ENCODE measurements around the gene BRAT1. TPM values are rescaled to one million over a fixed set of nuclear protein-coding genes. Genes with fewer than 3 reads are reported as not detected.
"Not testable (repeated sequence)": the region's sequence is repeated elsewhere in the genome, so short reads cannot be mapped to it uniquely, and the experiment has no call there.

The BRAT1 gene
- total and polyA plus RNA-seq, 4 experiments from 2014 or later = 24.2 to 42.4 (median 39.2) TPM

DNA sequence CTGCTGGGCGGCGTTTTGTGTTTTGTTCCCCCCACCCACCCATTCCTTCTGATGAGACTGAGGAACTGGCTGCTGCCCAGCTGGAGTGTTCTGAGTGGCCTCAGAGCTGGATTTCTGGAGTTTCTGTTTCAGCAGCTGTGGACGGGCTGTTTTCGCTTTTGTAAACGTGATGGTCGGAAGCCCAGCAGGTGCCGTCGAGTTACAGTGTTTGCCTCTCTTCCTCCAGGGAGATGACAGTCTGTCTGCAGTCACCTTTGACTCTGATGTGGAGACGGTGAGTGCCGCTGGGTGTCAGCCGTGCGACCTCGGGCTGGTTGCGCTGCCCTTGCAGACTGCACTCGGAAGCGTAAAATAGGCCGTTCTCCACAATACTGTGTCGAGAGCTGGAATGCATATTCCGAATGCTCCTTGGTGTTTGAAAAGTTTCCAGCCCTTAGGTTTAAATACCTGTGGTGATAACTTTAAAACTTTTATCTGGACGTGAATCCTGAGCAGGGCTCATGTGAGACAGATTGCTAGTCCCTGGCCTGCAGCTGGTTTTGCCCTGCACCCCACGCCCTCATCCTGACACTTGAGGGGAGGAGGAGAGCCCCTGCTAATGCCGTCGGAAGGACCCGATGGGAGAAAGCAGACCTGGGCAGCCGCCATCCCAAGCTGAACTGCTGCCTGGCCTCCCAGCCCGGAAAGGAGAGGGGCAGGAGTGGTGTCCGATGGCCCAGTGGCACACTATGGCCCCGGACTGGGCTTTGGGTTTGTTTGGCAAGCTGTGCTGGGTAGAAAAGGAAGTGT is 11.8 kb upstream of the BRAT1 start:
- H3K9me3 ChIP-seq (ENCODE audit: control insufficient read depth in 1 of 2, low read length in 2 of 2) = no peaks in the 10 kb centered on the region
- no peaks in the 10 kb centered on the region for H3K9me3 Mint-ChIP-seq
- H3K4me1 ChIP-seq (ENCODE audit: insufficient read depth, low read length) = peaks cover 7% of the 10 kb centered on the region
- H3K36me3 Mint-ChIP-seq = peaks cover 2 to 3% of the 10 kb centered on the region in 2 donors
- H3K4me1 Mint-ChIP-seq = peaks cover 8 to 15% (median 10%) of the 10 kb centered on the region in 4 donors
- ChIA-PET CTCF (ENCODE audit: partially characterized antibody) (interaction anchor here (0.6 to 2.5 kb wide), 3 partner anchors 29 to 142 kb away, joined by 3 to 11 read pairs (median 8); no protein-coding TSS in a partner anchor), POLR2A (ENCODE audit: partially characterized antibody) (interaction anchor here (0.8 to 1.5 kb wide), 5 partner anchors 45 to 58 kb away, joined by 3 read pairs; no protein-coding TSS in a partner anchor)
- no peak overlapping the region for H3K4me3 ChIP-seq (ENCODE audit: low read length in 2 of 2)
- DNase-seq = peak in 3 of 5 donors; percentile 30 to 42 (median 32)
- H3K4me3 Mint-ChIP-seq = peak overlapping the region in 7 of 8 donors; percentile 47 to 81 (median 55)
- H3K27me3 Mint-ChIP-seq = no peaks in the 10 kb centered on the region
- intact Hi-C loops (cut with micrococcal nuclease) = no loop called here
- no peaks in the 10 kb centered on the region for H3K27me3 ChIP-seq (ENCODE audit: insufficient read depth, low read length)
- H3K27ac Mint-ChIP-seq = peak overlapping the region in 3 of 7 donors; percentile 35 to 86 (median 50)
- H3K36me3 ChIP-seq (ENCODE audit: insufficient read depth, low read length) = no peaks in the 10 kb centered on the region
- H3K27ac ChIP-seq (ENCODE audit: low read depth, low read length) = no peak overlapping the region

DNA sequence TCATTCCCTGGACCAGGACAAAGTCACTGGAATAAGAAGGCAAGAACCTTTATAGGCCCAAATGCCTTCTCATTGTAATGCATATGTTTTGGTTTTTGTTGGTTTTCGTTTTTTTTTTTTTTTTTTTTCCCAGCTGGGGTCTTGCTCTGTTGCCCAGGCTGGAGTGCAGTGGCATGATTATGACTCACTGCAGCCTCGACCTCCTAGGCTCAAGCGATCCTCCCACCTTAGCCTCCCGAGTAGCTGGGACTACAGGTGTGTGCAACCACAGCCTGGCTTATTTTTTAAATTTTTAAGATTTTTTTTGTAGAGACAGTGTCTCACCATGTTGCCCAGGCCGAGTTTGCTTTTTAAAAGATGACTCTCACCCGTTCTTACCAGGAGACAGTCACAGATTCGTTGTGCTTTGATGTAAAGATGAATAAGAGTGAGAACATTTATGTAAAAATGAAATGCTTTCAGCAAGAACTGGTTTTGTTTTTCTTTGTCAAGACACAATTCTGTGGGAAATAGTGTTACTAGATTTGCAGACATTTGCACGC is 11.1 kb upstream of the BRAT1 start:
- intact Hi-C loops (cut with micrococcal nuclease) = no loop called here
- Histone ChIP-seq H3K4me3 (ENCODE audit: low read length in 2 of 2) (no peak overlapping the region), H3K4me1 (ENCODE audit: insufficient read depth, low read length) (peaks cover 7% of the 10 kb centered on the region), H3K27ac (ENCODE audit: low read depth, low read length) (no peak overlapping the region), H3K27me3 (ENCODE audit: insufficient read depth, low read length) (no peaks in the 10 kb centered on the region), H3K36me3 (ENCODE audit: insufficient read depth, low read length) (no peaks in the 10 kb centered on the region), H3K9me3 (ENCODE audit: control insufficient read depth in 1 of 2, low read length in 2 of 2) (no peaks in the 10 kb centered on the region)
- DNase-seq = no peak
- Mint-ChIP-seq H3K27me3 (no peaks in the 10 kb centered on the region), H3K4me3 (peak overlapping the region in 6 of 8 donors; percentile 47 to 81 (median 54)), H3K36me3 (peaks cover 2 to 3% of the 10 kb centered on the region in 2 donors), H3K4me1 (peaks cover 8 to 15% (median 10%) of the 10 kb centered on the region in 4 donors), H3K9me3 (no peaks in the 10 kb centered on the region), H3K27ac (peak overlapping the region in 2 of 7 donors; percentile 35 to 86)
- POLR2A ChIA-PET (ENCODE audit: partially characterized antibody) = interaction anchor here (1.0 to 1.5 kb wide), 3 partner anchors 44 to 55 kb away, joined by 3 read pairs; no protein-coding TSS in a partner anchor
- CTCF ChIA-PET (ENCODE audit: partially characterized antibody) = interaction anchor here (0.6 to 2.5 kb wide), 7 partner anchors 30 to 1355 kb away, joined by 3 to 11 read pairs (median 3); no protein-coding TSS in a partner anchor

DNA sequence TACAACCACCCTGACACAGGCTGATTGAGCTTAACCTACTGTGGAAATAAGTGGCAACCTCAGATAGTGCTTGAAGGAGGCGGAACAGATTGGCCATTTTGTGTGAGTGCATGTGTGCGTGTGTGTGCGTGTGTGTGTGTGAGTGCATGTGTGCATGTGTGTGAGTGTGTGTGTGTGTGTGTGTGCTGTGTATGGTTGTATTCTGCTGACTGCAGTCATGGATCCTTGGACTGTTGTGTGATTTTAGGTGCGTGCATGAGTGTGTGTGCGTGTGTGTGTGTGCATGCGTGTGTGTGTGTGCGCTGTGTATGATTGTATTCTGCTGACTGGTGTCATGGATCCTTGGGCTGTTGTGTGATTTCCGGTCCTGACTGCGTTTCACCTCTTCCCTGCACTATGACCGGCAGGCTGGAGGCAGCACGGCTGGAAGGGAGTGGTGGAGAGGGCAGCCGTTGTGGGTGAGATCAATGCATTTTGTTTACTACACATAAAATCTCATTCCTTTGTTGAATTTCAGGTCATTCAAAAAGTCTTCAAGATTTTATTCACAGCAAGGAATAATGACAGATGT is 9.7 kb upstream of the BRAT1 start:
- Histone ChIP-seq H3K27me3 (ENCODE audit: insufficient read depth, low read length) (no peaks in the 10 kb centered on the region), H3K27ac (ENCODE audit: low read depth, low read length) (no peak overlapping the region), H3K9me3 (ENCODE audit: control insufficient read depth in 1 of 2, low read length in 2 of 2) (no peaks in the 10 kb centered on the region), H3K4me3 (ENCODE audit: low read length in 2 of 2) (no peak overlapping the region), H3K4me1 (ENCODE audit: insufficient read depth, low read length) (peaks cover 9% of the 10 kb centered on the region), H3K36me3 (ENCODE audit: insufficient read depth, low read length) (no peaks in the 10 kb centered on the region)
- H3K27ac Mint-ChIP-seq = peak overlapping the region in 1 of 7 donors; percentile 62
- intact Hi-C loops (cut with micrococcal nuclease) = no loop called here
- no peaks in the 10 kb centered on the region for H3K27me3 Mint-ChIP-seq
- no peak overlapping the region for H3K4me3 Mint-ChIP-seq
- no peaks in the 10 kb centered on the region for H3K9me3 Mint-ChIP-seq
- peaks cover 8 to 16% (median 10%) of the 10 kb centered on the region in 4 donors for H3K4me1 Mint-ChIP-seq
- CTCF ChIA-PET (ENCODE audit: partially characterized antibody) = no interaction called here
- POLR2A ChIA-PET (ENCODE audit: partially characterized antibody) = no interaction called here
- no peak for DNase-seq
- H3K36me3 Mint-ChIP-seq = peaks cover under 1 to 3% of the 10 kb centered on the region in 2 donors

DNA sequence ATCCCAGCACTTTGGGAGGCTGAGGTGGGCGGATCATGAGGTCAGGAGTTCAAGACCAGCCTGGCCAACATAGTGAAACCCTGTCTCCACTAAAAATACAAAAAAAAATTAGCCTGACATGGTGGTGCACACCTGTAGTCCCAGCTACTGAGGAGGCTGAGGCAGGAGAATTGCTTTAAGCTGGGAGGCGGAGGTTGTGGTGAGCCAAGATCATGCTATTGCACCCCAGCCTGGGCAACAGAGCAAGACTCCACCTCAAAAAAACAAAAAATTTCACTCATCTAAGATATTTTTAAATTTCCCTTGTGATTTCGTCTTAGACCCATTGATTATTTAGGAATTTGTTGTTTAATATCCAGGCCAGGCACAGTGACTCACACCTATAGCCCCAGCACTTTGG is 8.6 kb upstream of the BRAT1 start:
- H3K36me3 Mint-ChIP-seq; H3K36me3 ChIP-seq (ENCODE audit: insufficient read depth, low read length); H3K9me3 ChIP-seq (ENCODE audit: control insufficient read depth in 1 of 2, low read length in 2 of 2); H3K9me3 Mint-ChIP-seq; intact Hi-C loops (cut with micrococcal nuclease); H3K4me3 ChIP-seq (ENCODE audit: low read length in 2 of 2); H3K27me3 Mint-ChIP-seq; H3K4me3 Mint-ChIP-seq; DNase-seq; H3K27me3 ChIP-seq (ENCODE audit: insufficient read depth, low read length); H3K27ac Mint-ChIP-seq; H3K27ac ChIP-seq (ENCODE audit: low read depth, low read length): not testable (repeated sequence)
- CTCF ChIA-PET (ENCODE audit: partially characterized antibody) = interaction anchor here (0.6 kb wide), 1 partner anchor 137 kb away, joined by 3 read pairs; no protein-coding TSS in a partner anchor
- peaks cover 9 to 20% (median 13%) of the 10 kb centered on the region in 4 donors for H3K4me1 Mint-ChIP-seq
- POLR2A ChIA-PET (ENCODE audit: partially characterized antibody) = interaction anchor here (1.3 kb wide), 1 partner anchor 42 kb away, joined by 4 read pairs; no protein-coding TSS in a partner anchor
- H3K4me1 ChIP-seq (ENCODE audit: insufficient read depth, low read length) = peaks cover 17% of the 10 kb centered on the region

DNA sequence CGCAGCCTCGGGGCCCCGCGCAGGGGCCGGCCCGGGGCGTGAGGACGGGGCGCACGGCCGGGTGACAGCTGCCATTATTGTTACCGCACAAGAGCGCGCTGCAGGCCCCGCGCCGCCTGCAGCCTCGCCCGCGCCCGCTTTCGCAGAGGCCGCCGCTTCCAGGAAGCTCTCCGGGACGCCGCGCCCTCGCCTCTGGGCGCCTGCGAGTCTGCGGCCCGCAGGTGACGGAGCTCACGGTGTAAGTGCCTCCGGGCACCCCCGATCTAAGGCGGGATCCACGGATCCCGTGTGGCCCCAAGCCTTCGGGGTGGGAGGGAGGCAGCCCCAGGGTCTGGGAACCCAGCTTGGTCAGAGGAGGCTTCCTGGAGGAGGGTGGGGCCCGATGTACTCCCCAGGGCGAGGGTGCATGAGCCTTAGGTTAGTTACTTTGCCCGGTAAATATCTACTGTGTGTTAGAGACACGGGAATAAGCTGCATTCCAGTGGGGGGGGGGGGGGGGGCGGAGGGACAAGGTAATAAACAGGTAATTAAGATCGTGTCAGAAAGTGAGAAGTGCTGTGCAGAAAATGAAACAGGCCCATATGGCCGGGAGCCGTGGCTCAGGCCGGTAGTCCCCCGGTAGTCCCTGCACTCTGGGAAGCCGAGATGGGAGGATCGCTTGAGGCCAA is 4.1 kb upstream of the BRAT1 start:
- no peaks in the 10 kb centered on the region for H3K9me3 ChIP-seq (ENCODE audit: control insufficient read depth in 1 of 2, low read length in 2 of 2)
- peak overlapping the region; percentile 50 for H3K27ac ChIP-seq (ENCODE audit: low read depth, low read length)
- Mint-ChIP-seq H3K4me1 (peaks cover 6 to 26% (median 18%) of the 10 kb centered on the region in 4 donors), H3K9me3 (no peaks in the 10 kb centered on the region), H3K4me3 (peak overlapping the region; percentile 65 to 82 (median 78)), H3K36me3 (peaks cover 0 to 1% of the 10 kb centered on the region in 2 donors), H3K27ac (peak overlapping the region in 5 of 7 donors; percentile 42 to 84 (median 50)), H3K27me3 (no peaks in the 10 kb centered on the region)
- peak in 1 of 5 donors; percentile 46 for DNase-seq
- H3K4me3 ChIP-seq (ENCODE audit: low read length in 2 of 2) = peak overlapping the region; percentile 14 to 63
- intact Hi-C loops (cut with micrococcal nuclease) = loop anchor here (5.0 kb wide), 3 partner anchors 82 to 157 kb away; partner anchors contain the start of genes CHST12 and GRIFIN
- POLR2A ChIA-PET (ENCODE audit: partially characterized antibody) = interaction anchor here (0.6 to 2.3 kb wide), 12 partner anchors 9 to 151 kb away, joined by 3 to 17 read pairs (median 3); partner anchors contain the start of gene LFNG
- H3K27me3 ChIP-seq (ENCODE audit: insufficient read depth, low read length) = no peaks in the 10 kb centered on the region
- CTCF ChIA-PET (ENCODE audit: partially characterized antibody) = interaction anchor here (1.1 kb wide), 1 partner anchor 79 kb away, joined by 3 read pairs; no protein-coding TSS in a partner anchor
- H3K36me3 ChIP-seq (ENCODE audit: insufficient read depth, low read length) = no peaks in the 10 kb centered on the region
- H3K4me1 ChIP-seq (ENCODE audit: insufficient read depth, low read length) = peaks cover 30% of the 10 kb centered on the region

DNA sequence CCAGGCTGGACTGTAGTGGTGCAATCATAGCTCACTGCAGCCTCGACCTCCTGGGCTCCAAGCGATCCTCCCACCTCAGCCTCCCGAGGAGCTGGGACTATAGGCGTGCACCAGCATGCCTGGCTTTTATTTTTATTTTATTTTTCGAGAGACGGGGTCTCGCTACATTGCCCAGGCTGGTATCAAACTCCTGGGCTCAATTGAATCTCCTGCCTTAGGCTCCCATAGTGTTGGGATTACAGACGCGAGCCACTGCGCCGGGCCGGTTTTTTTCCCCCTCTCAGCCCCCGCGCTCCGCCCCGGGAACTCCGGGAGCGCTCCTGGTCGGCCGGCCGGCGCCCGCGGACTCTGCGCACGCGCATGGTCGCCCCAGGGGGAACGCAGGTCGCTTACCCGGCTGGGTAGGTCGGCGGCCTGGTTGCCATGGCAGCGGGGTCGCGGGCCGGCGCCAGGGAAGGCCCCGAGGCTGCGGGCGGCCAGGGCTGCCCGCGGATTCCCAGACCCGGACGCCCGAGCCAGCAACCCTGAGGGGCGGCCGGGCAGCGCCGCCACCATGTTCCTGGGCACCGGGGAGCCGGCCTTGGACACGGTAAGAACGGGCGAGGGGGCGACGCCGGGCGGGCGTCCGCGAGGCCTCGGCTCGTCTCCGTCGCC is 3.4 kb upstream of the BRAT1 start, which contains the start of gene IQCE:
IQCE (plus strand) TSS at position 351 of the 654 bp plus-strand sequence; CDS start at position 554, 203 bp downstream.
- Histone ChIP-seq H3K9me3 (ENCODE audit: control insufficient read depth in 1 of 2, low read length in 2 of 2) (no peaks in the 10 kb centered on the region), H3K4me1 (ENCODE audit: insufficient read depth, low read length) (peaks cover 37% of the 10 kb centered on the region), H3K36me3 (ENCODE audit: insufficient read depth, low read length) (no peaks in the 10 kb centered on the region), H3K27me3 (ENCODE audit: insufficient read depth, low read length) (no peaks in the 10 kb centered on the region), H3K4me3 (ENCODE audit: low read length in 2 of 2) (peak within 1 kb of the TSS; percentile 14 to 63), H3K27ac (ENCODE audit: low read depth, low read length) (peak within 1 kb of the TSS; percentile 50)
- H3K36me3 Mint-ChIP-seq = peaks cover 0 to 1% of the 10 kb centered on the region in 2 donors
- H3K27me3 Mint-ChIP-seq = no peaks in the 10 kb centered on the region
- H3K4me1 Mint-ChIP-seq = peaks cover 12 to 33% (median 23%) of the 10 kb centered on the region in 4 donors
- ChIA-PET POLR2A (ENCODE audit: partially characterized antibody) (interaction anchor here (0.7 to 2.3 kb wide), 11 partner anchors 13 to 152 kb away, joined by 3 to 17 read pairs (median 3); partner anchors contain the start of gene LFNG), CTCF (ENCODE audit: partially characterized antibody) (interaction anchor here (0.8 to 1.8 kb wide), 4 partner anchors 15 to 90 kb away, joined by 3 to 4 read pairs (median 4); no protein-coding TSS in a partner anchor)
- H3K4me3 Mint-ChIP-seq = peak within 1 kb of the TSS; percentile 76 to 82 (median 78)
- H3K9me3 Mint-ChIP-seq = no peaks in the 10 kb centered on the region
- peak within 1 kb of the TSS in 6 of 7 donors; percentile 47 to 84 (median 68) for H3K27ac Mint-ChIP-seq
- peak; percentile 84 to 88 (median 86) for DNase-seq
- intact Hi-C loops (cut with micrococcal nuclease) = loop anchor here (5.0 kb wide), 3 partner anchors 81 to 156 kb away; partner anchors contain the start of genes CHST12 and GRIFIN

All from CD4-positive, alpha-beta memory T cell (primary cell).